ENCODE measurements around the gene GARIN3. TPM values are rescaled to one million over a fixed set of nuclear protein-coding genes. Genes with fewer than 3 reads are reported as not detected.

Gene GARIN3
- total and polyA plus RNA-seq, 2 donors (not counting 1 experiment from before 2014, with no cell fraction given), result not detected

DNA sequence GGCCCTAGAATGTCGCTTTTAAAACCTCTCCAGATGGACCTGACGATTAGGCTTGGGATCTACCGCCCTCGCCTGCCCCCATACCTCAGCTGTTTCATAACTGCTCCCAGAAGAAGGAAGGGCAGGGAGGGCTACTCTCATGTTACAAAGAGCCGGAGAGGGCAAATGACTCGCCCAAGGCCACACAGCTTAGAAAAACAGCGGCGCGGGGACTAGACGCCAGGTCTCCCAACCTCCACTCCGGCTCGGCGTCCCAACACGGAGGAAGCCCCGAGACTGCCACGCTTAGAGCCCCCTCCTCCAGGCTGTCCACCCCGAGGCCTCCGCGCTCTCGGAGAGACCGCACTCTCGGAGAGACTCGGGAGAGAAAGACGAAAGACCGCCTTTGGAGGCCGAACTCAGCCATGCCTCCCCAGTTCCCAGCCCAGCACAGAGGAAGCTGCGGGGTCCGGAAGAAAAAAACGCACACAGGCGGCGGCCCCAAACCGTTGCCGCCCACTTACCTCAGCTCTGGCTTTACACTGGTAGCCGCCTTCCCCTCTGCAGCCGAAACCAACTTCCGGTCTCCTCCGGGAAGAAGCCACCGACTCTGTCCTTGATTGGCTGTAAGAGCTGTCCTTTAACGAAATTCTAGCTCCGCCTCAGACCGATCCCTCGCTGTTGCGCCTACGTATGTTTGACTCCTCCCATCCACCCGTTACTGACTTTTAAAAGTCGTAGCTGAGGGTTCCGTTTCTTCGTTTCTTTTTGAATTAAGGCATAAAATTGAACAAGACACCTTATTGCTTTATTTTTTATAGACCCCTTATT lies 23.5 kb downstream of the GARIN3 start, which contains the start of gene MED7:
Gene MED7, minus strand, starts transcription at position 549 of the 810 bp plus-strand sequence. CDS start 3,434 bp downstream, outside the sequence.
- peak within 1 kb of the TSS; percentile 88 for H3K27ac ChIP-seq (ENCODE audit: insufficient read depth, low read length)
- H3K4me3 ChIP-seq (replicated peaks in 1 of 4; ENCODE audit: control extremely low read depth in 1 of 4, insufficient read depth in 1 of 4, low read depth in 3 of 4, low read length in 4 of 4), result peak within 1 kb of the TSS; percentile 62 to 96 (median 74)
- no peak for TF ChIP-seq EZH2 (IDR thresholded peaks at IDR 0.05; ENCODE audit: low read length, missing control alignments)
- TF ChIP-seq, protein P1, sequence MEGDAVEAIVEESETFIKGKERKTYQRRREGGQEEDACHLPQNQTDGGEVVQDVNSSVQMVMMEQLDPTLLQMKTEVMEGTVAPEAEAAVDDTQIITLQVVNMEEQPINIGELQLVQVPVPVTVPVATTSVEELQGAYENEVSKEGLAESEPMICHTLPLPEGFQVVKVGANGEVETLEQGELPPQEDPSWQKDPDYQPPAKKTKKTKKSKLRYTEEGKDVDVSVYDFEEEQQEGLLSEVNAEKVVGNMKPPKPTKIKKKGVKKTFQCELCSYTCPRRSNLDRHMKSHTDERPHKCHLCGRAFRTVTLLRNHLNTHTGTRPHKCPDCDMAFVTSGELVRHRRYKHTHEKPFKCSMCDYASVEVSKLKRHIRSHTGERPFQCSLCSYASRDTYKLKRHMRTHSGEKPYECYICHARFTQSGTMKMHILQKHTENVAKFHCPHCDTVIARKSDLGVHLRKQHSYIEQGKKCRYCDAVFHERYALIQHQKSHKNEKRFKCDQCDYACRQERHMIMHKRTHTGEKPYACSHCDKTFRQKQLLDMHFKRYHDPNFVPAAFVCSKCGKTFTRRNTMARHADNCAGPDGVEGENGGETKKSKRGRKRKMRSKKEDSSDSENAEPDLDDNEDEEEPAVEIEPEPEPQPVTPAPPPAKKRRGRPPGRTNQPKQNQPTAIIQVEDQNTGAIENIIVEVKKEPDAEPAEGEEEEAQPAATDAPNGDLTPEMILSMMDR (conservative IDR thresholded peaks at IDR 0.05 in 1 of 2, IDR thresholded peaks at IDR 0.05 in 1 of 2; ENCODE audit: low read depth in 1 of 2, low read length in 2 of 2), result no peak
- no peaks in the 10 kb centered on the region for H3K4me1 ChIP-seq (ENCODE audit: control insufficient read depth, extremely low read depth, insufficient read depth, low read length)
- no peaks in the 10 kb centered on the region for H3K9me3 ChIP-seq (ENCODE audit: control insufficient read depth, insufficient read depth, low read depth, low read length)
- DNase-seq (ENCODE audit: low read depth in 2 of 2), result peak; percentile 100
- H3K4me2 ChIP-seq (ENCODE audit: extremely low read depth, insufficient read depth, low read length), result peak within 1 kb of the TSS; percentile 77
- no peaks in the 10 kb centered on the region for H4K20me1 ChIP-seq (ENCODE audit: control insufficient read depth, extremely low read depth, insufficient read depth, low read length)
- H2AFZ ChIP-seq (ENCODE audit: low read length), result peak within 1 kb of the TSS; percentile 86
- H3K36me3 ChIP-seq (ENCODE audit: control insufficient read depth, insufficient read depth, low read length), result no peaks in the 10 kb centered on the region
- peaks cover 27% of the 10 kb centered on the region for H3K79me2 ChIP-seq (ENCODE audit: control insufficient read depth, insufficient read depth, low read length)
- H3K27me3 ChIP-seq (ENCODE audit: control insufficient read depth, insufficient read depth, low read length), result no peaks in the 10 kb centered on the region
- H3K9ac ChIP-seq (ENCODE audit: insufficient read depth, low read length), result peak within 1 kb of the TSS; percentile 87

DNA sequence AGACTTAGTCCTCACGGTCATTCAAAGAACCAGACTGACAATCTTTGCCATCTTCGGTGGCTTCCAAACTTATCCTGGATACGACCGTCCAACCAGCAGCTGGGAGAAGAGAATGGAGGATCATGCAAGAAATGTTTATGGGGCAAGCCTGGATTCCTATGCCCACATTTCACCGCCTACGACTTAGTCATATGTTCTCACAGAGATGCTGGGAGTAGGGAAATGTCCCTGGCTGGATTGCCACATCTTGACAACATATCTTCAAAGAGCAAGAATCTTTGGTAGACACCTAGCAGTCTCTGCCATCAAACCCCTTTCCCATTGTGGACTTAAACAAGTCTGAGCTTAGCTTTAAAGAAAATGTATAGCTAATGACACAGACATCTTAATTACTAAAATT lies 28.4 kb downstream of the GARIN3 start:
- Histone ChIP-seq H3K9ac (ENCODE audit: insufficient read depth, low read length) (no peak overlapping the region), H3K79me2 (ENCODE audit: control insufficient read depth, insufficient read depth, low read length) (peaks cover 27% of the 10 kb centered on the region), H3K4me1 (ENCODE audit: control insufficient read depth, extremely low read depth, insufficient read depth, low read length) (no peaks in the 10 kb centered on the region), H4K20me1 (ENCODE audit: control insufficient read depth, extremely low read depth, insufficient read depth, low read length) (no peaks in the 10 kb centered on the region), H3K4me2 (ENCODE audit: extremely low read depth, insufficient read depth, low read length) (no peak overlapping the region), H3K9me3 (ENCODE audit: control insufficient read depth, insufficient read depth, low read depth, low read length) (no peaks in the 10 kb centered on the region), H3K36me3 (ENCODE audit: control insufficient read depth, insufficient read depth, low read length) (no peaks in the 10 kb centered on the region), H2AFZ (ENCODE audit: low read length) (no peak overlapping the region), H3K27ac (ENCODE audit: insufficient read depth, low read length) (no peak overlapping the region), H3K4me3 (replicated peaks in 1 of 4; ENCODE audit: control extremely low read depth in 1 of 4, insufficient read depth in 1 of 4, low read depth in 3 of 4, low read length in 4 of 4) (no peak overlapping the region), H3K27me3 (ENCODE audit: control insufficient read depth, insufficient read depth, low read length) (no peaks in the 10 kb centered on the region)
- no peak for DNase-seq (ENCODE audit: low read depth in 2 of 2)
- no peak for TF ChIP-seq EZH2 (IDR thresholded peaks at IDR 0.05; ENCODE audit: low read length, missing control alignments)
- TF ChIP-seq, protein P1 (conservative IDR thresholded peaks at IDR 0.05 in 1 of 2, IDR thresholded peaks at IDR 0.05 in 1 of 2; ENCODE audit: low read depth in 1 of 2, low read length in 2 of 2), result no peak

DNA sequence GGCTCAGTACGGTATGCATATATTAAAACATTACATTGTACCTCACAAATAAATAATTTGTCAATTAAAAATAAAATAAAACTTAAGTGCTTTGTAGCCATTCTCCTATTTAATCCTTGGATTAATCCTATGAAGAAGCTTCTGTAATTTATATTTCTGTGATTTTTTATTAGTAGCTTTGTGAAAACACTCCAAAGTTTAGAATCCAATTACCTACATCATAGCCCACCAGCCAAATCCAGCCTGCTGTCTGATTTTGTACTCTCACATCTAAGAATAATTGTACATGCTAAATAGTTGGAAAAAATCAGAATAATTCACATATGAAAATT lies 33.8 kb downstream of the GARIN3 start:
- Histone ChIP-seq H3K4me3 (replicated peaks in 1 of 4; ENCODE audit: control extremely low read depth in 1 of 4, insufficient read depth in 1 of 4, low read depth in 3 of 4, low read length in 4 of 4) (no peak overlapping the region), H3K27ac (ENCODE audit: insufficient read depth, low read length) (no peak overlapping the region), H3K27me3 (ENCODE audit: control insufficient read depth, insufficient read depth, low read length) (no peaks in the 10 kb centered on the region), H3K9ac (ENCODE audit: insufficient read depth, low read length) (no peak overlapping the region), H3K79me2 (ENCODE audit: control insufficient read depth, insufficient read depth, low read length) (no peaks in the 10 kb centered on the region), H3K36me3 (ENCODE audit: control insufficient read depth, insufficient read depth, low read length) (no peaks in the 10 kb centered on the region), H2AFZ (ENCODE audit: low read length) (no peak overlapping the region), H3K4me1 (ENCODE audit: control insufficient read depth, extremely low read depth, insufficient read depth, low read length) (no peaks in the 10 kb centered on the region), H4K20me1 (ENCODE audit: control insufficient read depth, extremely low read depth, insufficient read depth, low read length) (no peaks in the 10 kb centered on the region), H3K9me3 (ENCODE audit: control insufficient read depth, insufficient read depth, low read depth, low read length) (no peaks in the 10 kb centered on the region), H3K4me2 (ENCODE audit: extremely low read depth, insufficient read depth, low read length) (no peak overlapping the region)
- DNase-seq (ENCODE audit: low read depth in 2 of 2), result no peak
- TF ChIP-seq, protein P1 (conservative IDR thresholded peaks at IDR 0.05 in 1 of 2, IDR thresholded peaks at IDR 0.05 in 1 of 2; ENCODE audit: low read depth in 1 of 2, low read length in 2 of 2), result no peak
- no peak for TF ChIP-seq EZH2 (IDR thresholded peaks at IDR 0.05; ENCODE audit: low read length, missing control alignments)

Measured in fibroblast of lung (primary cell).